Neural cell (in vitro differentiated cells): ENCODE measurements around the gene LGALS3. TPM values are rescaled to one million over a fixed set of nuclear protein-coding genes. Genes with fewer than 3 reads are reported as not detected.

Experiments
- H2AFZ ChIP-seq: fragments of 200-600, 300-800 bp; sonication (generic), shearing (Covaris generic); 2 replicates; pipeline ENCODE4 v1.6.0; 2014; ENCODE audit warnings: low read depth, mild to moderate bottlenecking, antibody characterized with exemption, low read length, moderate library complexity
- H3F3A ChIP-seq: fragments of 200-600 bp; shearing (Covaris generic); 2 replicates; pipeline ENCODE4 v1.6.1; 2016; ENCODE audit warnings: mild to moderate bottlenecking, moderate library complexity, mixed read lengths, antibody characterized with exemption, low read length; ENCODE audit not compliant: insufficient read depth, poor library complexity, severe bottlenecking
- H3K27ac ChIP-seq: fragments of 200-600, 300-800 bp; sonication (generic), shearing (Covaris generic); 2 replicates; pipeline ENCODE4 v1.5.1; 2014; ENCODE audit warnings: mild to moderate bottlenecking, low read length, moderate library complexity
- H3K27me3 ChIP-seq: fragments of 300-800, 200-600 bp; sonication (generic), shearing (Covaris generic); 2 replicates; pipeline ENCODE4 v1.6.0; 2014; ENCODE audit warnings: mild to moderate bottlenecking, low read depth, low read length, moderate library complexity; ENCODE audit not compliant: insufficient read depth
- H3K36me3 ChIP-seq: fragments of 300-800, 200-600 bp; sonication (generic), shearing (Covaris generic); 2 replicates; pipeline ENCODE4 v1.5.1; 2014; ENCODE audit warnings: mild to moderate bottlenecking, antibody characterized with exemption, low read length, moderate library complexity; ENCODE audit not compliant: insufficient read depth
- H3K4me2 ChIP-seq: fragments of 300-800, 200-600 bp; sonication (generic), shearing (Covaris generic); 2 replicates; pipeline ENCODE4 v1.6.0; 2014; ENCODE audit warnings: mild to moderate bottlenecking, low read length
- H3K4me3 ChIP-seq: fragments of 300-800, 200-600 bp; sonication (generic), shearing (Covaris generic); 2 replicates; pipeline ENCODE4 v1.5.1; 2014; ENCODE audit warnings: mild to moderate bottlenecking, low read length, moderate library complexity
- H3K79me2 ChIP-seq: fragments of 200-600 bp; shearing (Covaris generic); replicated peaks from 2 replicates; pipeline ENCODE4 v1.6.0; 2014; ENCODE audit warnings: mild to moderate bottlenecking, low read length, moderate library complexity; ENCODE audit not compliant: insufficient read depth
- H3K9ac ChIP-seq: fragments of 300-800, 200-600 bp; sonication (generic), shearing (Covaris generic); 2 replicates; pipeline ENCODE4 v1.6.1; 2016; ENCODE audit warnings: mild to moderate bottlenecking, low read length, mixed read lengths
- H3K9me2 ChIP-seq: fragments of 200-600 bp; shearing (Covaris generic); 2 replicates; pipeline ENCODE4 v1.6.1; 2016; ENCODE audit warnings: mild to moderate bottlenecking, low read length, mixed read lengths; ENCODE audit not compliant: insufficient read depth
- H3K9me3 ChIP-seq: fragments of 200-600, 300-800 bp; sonication (generic), shearing (Covaris generic); 2 replicates; pipeline ENCODE4 v1.6.1; 2016; ENCODE audit warnings: mild to moderate bottlenecking, mixed run types, low read length, moderate library complexity, mixed read lengths
- H4K20me1 ChIP-seq: fragments of 200-600 bp; shearing (Covaris generic); 2 replicates; pipeline ENCODE4 v1.6.1; 2016; ENCODE audit warnings: mild to moderate bottlenecking, mixed run types; ENCODE audit not compliant: insufficient read depth
- CTCF ChIP-seq: fragments of 450-650 bp; IDR thresholded peaks from 2 replicates; pipeline ENCODE4 v1.5.1; 2014; ENCODE audit warnings: antibody characterized with exemption, mild to moderate bottlenecking, moderate library complexity; ENCODE audit not compliant: poor library complexity, severe bottlenecking
- EP300 ChIP-seq: fragments of 450-650 bp; conservative IDR thresholded peaks from 2 replicates; pipeline ENCODE4 v1.6.1; 2014; ENCODE audit warnings: antibody characterized with exemption, mild to moderate bottlenecking, moderate library complexity; ENCODE audit not compliant: poor library complexity, severe bottlenecking
- EZH2 ChIP-seq: fragments of 200-600, 300-800 bp; shearing (Covaris generic), sonication (generic); IDR thresholded peaks from 2 replicates; pipeline ENCODE4 v1.6.1; 2014; ENCODE audit warnings: antibody characterized with exemption, low read length, borderline replicate concordance, mild to moderate bottlenecking; ENCODE audit not compliant: insufficient read depth, poor library complexity, severe bottlenecking
- MXI1 ChIP-seq: fragments of 450-650 bp; conservative IDR thresholded peaks from 2 replicates; pipeline ENCODE4 v1.6.1; 2014; ENCODE audit warnings: antibody characterized with exemption, mild to moderate bottlenecking; ENCODE audit not compliant: poor library complexity, severe bottlenecking
- POLR2AphosphoS5 ChIP-seq: IDR thresholded peaks from 2 replicates; pipeline ENCODE4 v1.6.1; 2012
- RAD21 ChIP-seq: fragments of 450-650 bp; conservative IDR thresholded peaks from 2 replicates; pipeline ENCODE4 v1.6.1; 2014; ENCODE audit warnings: antibody characterized with exemption, mild to moderate bottlenecking, moderate library complexity
- REST ChIP-seq: IDR thresholded peaks from 2 replicates; pipeline ENCODE4 v1.6.1; 2012; ENCODE audit warnings: borderline replicate concordance
- SMC3 ChIP-seq: fragments of 450-650 bp; conservative IDR thresholded peaks from 2 replicates; pipeline ENCODE4 v1.6.1; 2014; ENCODE audit warnings: antibody characterized with exemption, mild to moderate bottlenecking, moderate library complexity; ENCODE audit not compliant: poor library complexity
- TAF1 ChIP-seq: IDR thresholded peaks from 2 replicates; pipeline ENCODE4 v1.6.1; 2012; ENCODE audit warnings: low read depth
- polyA plus RNA-seq: library from polyadenylated mRNA; depleted of rRNA; stranded (reverse); fragments of >200 nt; gene quantifications from 2 replicates; pipeline ENCODE4 v1.2.3, GENCODE V29; 2014

The LGALS3 gene
- polyA plus RNA-seq, 1 donor from 2014 or later: 0.12 TPM

- no peak overlapping the region for H2AFZ ChIP-seq
- no peaks in the 10 kb centered on the region for H3K36me3 ChIP-seq
- H3K4me2 ChIP-seq: no peak overlapping the region
- no peak overlapping the region for H3K27ac ChIP-seq
- H3K9me3 ChIP-seq: no peaks in the 10 kb centered on the region
- no peak overlapping the region for H3K4me3 ChIP-seq
- no peak for TF ChIP-seq EZH2
- no peak for TF ChIP-seq CTCF
- no peak for TF ChIP-seq RAD21
- TF ChIP-seq MXI1: no peak
- no peak for TF ChIP-seq EP300
- no peak for TF ChIP-seq SMC3
- TF ChIP-seq REST: no peak
- no peak for TF ChIP-seq TAF1
- TF ChIP-seq POLR2AphosphoS5: no peak
- H4K20me1 ChIP-seq: no peaks in the 10 kb centered on the region
- no peaks in the 10 kb centered on the region for H3K79me2 ChIP-seq
- no peak overlapping the region for H3K9ac ChIP-seq
- no peaks in the 10 kb centered on the region for H3K9me2 ChIP-seq
- no peaks in the 10 kb centered on the region for H3F3A ChIP-seq
- peaks cover 45% of the 10 kb centered on the region for H3K27me3 ChIP-seq
These were observed 1.1 kb downstream of the LGALS3 start for GRCh38 chr14:55130196-55130550.

GRCh38 chr14:55131370-55132137, 2.5 kb downstream of the LGALS3 start:
- H4K20me1 ChIP-seq: no peaks in the 10 kb centered on the region
- H2AFZ ChIP-seq: no peak overlapping the region
- H3K79me2 ChIP-seq: no peaks in the 10 kb centered on the region
- no peak overlapping the region for H3K9ac ChIP-seq
- H3K4me3 ChIP-seq: no peak overlapping the region
- H3F3A ChIP-seq: no peaks in the 10 kb centered on the region
- no peak overlapping the region for H3K4me2 ChIP-seq
- no peak overlapping the region for H3K27ac ChIP-seq
- no peaks in the 10 kb centered on the region for H3K9me2 ChIP-seq
- no peaks in the 10 kb centered on the region for H3K36me3 ChIP-seq
- peaks cover 45% of the 10 kb centered on the region for H3K27me3 ChIP-seq
- H3K9me3 ChIP-seq: no peaks in the 10 kb centered on the region
- TF ChIP-seq CTCF (no peak), REST (no peak), EZH2 (no peak), MXI1 (no peak)
